SK-N-SH treated with all-trans-retinoic acid at 6 μM for 48 hours (cell line): Measurements from ENCODE around the gene PIEZO1.

Source experiments
- ATAC-seq: fragments of 200-7000 bp; cut with Tn5 transposase; 3 replicates; pipeline ENCODE4 v1.9.1; 2020; ENCODE audit warnings: mild to moderate bottlenecking, moderate library complexity
- ARNTL ChIP-seq: fragments of 450-650 bp; formaldehyde crosslinking; IDR thresholded peaks from 2 replicates; pipeline ENCODE4 v1.5.0; 2020; ENCODE audit warnings: low read depth, mild to moderate bottlenecking, moderate library complexity, borderline replicate concordance
- CSDC2 ChIP-seq: fragments of 250-450 bp; sonication (Bioruptor Pico); IDR thresholded peaks from 2 replicates; pipeline ENCODE4 v1.5.0; 2020; ENCODE audit warnings: mild to moderate bottlenecking, moderate library complexity
- ESRRG ChIP-seq: fragments of 250-450 bp; sonication (Bioruptor Pico); IDR thresholded peaks from 2 replicates; pipeline ENCODE4 v1.6.1; 2021; ENCODE audit warnings: mild to moderate bottlenecking
- GLIS3 ChIP-seq: fragments of 250-450 bp; sonication (Bioruptor Pico); IDR thresholded peaks from 2 replicates; pipeline ENCODE4 v1.5.0; 2020; ENCODE audit warnings: mild to moderate bottlenecking, moderate library complexity
- ISL1 ChIP-seq: fragments of 250-450 bp; sonication (Bioruptor Pico); IDR thresholded peaks from 2 replicates; pipeline ENCODE4 v2.1.2; 2022; ENCODE audit warnings: mild to moderate bottlenecking, moderate library complexity
- PPARA ChIP-seq: fragments of 250-450 bp; sonication (Bioruptor Pico); IDR thresholded peaks from 2 replicates; pipeline ENCODE4 v1.5.0; 2020; ENCODE audit warnings: mild to moderate bottlenecking, borderline replicate concordance
- SNAI2 ChIP-seq: fragments of 250-450 bp; sonication (Bioruptor Pico); IDR thresholded peaks from 2 replicates; pipeline ENCODE4 v1.5.0; 2020; ENCODE audit warnings: mild to moderate bottlenecking, moderate library complexity
- TCF4 ChIP-seq: fragments of 250-450 bp; sonication (Bioruptor Pico); IDR thresholded peaks from 2 replicates; pipeline ENCODE4 v1.8.0; 2021; ENCODE audit warnings: mild to moderate bottlenecking, moderate library complexity, borderline replicate concordance
- TOX ChIP-seq: fragments of 250-450 bp; sonication (Bioruptor Pico); IDR thresholded peaks from 2 replicates; pipeline ENCODE4 v1.8.0; 2021; ENCODE audit warnings: mild to moderate bottlenecking, moderate library complexity, borderline replicate concordance
- ZFP3 ChIP-seq: fragments of 250-450 bp; sonication (Bioruptor Pico); IDR thresholded peaks from 2 replicates; pipeline ENCODE4 v1.5.0; 2020; ENCODE audit warnings: mild to moderate bottlenecking, moderate library complexity
- ZFP30 ChIP-seq: fragments of 450-650 bp; formaldehyde crosslinking; IDR thresholded peaks from 2 replicates; pipeline ENCODE4 v1.5.0; 2022; ENCODE audit warnings: mild to moderate bottlenecking, moderate library complexity
- ZNF565 ChIP-seq: fragments of 450-650 bp; formaldehyde crosslinking; conservative IDR thresholded peaks from 2 replicates; pipeline ENCODE4 v1.5.0; 2020; ENCODE audit warnings: low read depth, mild to moderate bottlenecking, moderate library complexity
- ZNF8 ChIP-seq: fragments of 450-650 bp; formaldehyde crosslinking; IDR thresholded peaks from 2 replicates; pipeline ENCODE4 v1.5.0; 2020; ENCODE audit warnings: mild to moderate bottlenecking, moderate library complexity
- TF ChIP-seq, protein P1 (sequence below): fragments of 250-450 bp; sonication (Bioruptor Pico); IDR thresholded peaks from 2 replicates; pipeline ENCODE4 v1.5.1; 2021; ENCODE audit warnings: mild to moderate bottlenecking, moderate library complexity
- TF ChIP-seq, protein P2 (sequence below): fragments of 250-450 bp; sonication (Bioruptor Pico); IDR thresholded peaks from 2 replicates; pipeline ENCODE4 v1.5.1; 2020; ENCODE audit warnings: low read depth, mild to moderate bottlenecking, moderate library complexity
- TF ChIP-seq, protein P3 (sequence below): fragments of 250-450 bp; sonication (Bioruptor Pico); IDR thresholded peaks from 2 replicates; pipeline ENCODE4 v1.8.0; 2021; ENCODE audit warnings: low read depth, mild to moderate bottlenecking, moderate library complexity, borderline replicate concordance
- TF ChIP-seq, protein P4 (sequence below): fragments of 250-450 bp; sonication (Bioruptor Pico); IDR thresholded peaks from 2 replicates; pipeline ENCODE4 v1.5.0; 2020; ENCODE audit warnings: mild to moderate bottlenecking, moderate library complexity
- TF ChIP-seq, protein P5 (sequence below): fragments of 250-450 bp; sonication (Bioruptor Pico); IDR thresholded peaks from 2 replicates; pipeline ENCODE4 v1.8.0; 2020; ENCODE audit warnings: mild to moderate bottlenecking, moderate library complexity, borderline replicate concordance

Gene PIEZO1

DNA sequence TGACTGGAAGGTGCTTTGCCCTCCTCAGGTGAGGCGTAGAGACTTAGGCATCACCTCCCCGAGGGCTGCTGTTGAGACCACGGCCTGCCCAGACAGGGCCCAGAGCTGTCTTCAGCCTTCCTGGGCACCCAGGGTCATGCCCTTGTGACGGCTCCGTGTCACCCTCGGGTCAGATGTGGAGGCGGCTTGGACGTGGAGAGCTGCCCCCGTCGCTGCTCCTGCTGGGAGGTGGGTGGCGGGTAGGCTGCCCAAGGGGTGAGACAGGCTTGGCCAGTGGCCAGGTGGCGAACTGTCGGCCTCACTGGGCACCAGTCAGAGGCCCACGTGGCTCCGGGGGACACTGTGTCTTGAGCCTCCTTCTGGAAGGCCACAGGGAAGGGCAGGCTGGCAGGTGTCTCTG, 89.8 kb downstream of the PIEZO1 start:
- TF ChIP-seq ESRRG (CRISPR knock-in tag) (no peak), PPARA (CRISPR knock-in tag) (no peak), SNAI2 (no peak), ZFP30 (no peak), ZNF8 (CRISPR knock-in tag) (no peak), GLIS3 (CRISPR knock-in tag) (no peak), ZNF565 (no peak)
- TF ChIP-seq, protein P1, sequence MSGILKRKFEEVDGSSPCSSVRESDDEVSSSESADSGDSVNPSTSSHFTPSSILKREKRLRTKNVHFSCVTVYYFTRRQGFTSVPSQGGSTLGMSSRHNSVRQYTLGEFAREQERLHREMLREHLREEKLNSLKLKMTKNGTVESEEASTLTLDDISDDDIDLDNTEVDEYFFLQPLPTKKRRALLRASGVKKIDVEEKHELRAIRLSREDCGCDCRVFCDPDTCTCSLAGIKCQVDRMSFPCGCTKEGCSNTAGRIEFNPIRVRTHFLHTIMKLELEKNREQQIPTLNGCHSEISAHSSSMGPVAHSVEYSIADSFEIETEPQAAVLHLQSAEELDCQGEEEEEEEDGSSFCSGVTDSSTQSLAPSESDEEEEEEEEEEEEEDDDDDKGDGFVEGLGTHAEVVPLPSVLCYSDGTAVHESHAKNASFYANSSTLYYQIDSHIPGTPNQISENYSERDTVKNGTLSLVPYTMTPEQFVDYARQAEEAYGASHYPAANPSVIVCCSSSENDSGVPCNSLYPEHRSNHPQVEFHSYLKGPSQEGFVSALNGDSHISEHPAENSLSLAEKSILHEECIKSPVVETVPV (CRISPR knock-in tag) = no peak
- TF ChIP-seq, protein P2, sequence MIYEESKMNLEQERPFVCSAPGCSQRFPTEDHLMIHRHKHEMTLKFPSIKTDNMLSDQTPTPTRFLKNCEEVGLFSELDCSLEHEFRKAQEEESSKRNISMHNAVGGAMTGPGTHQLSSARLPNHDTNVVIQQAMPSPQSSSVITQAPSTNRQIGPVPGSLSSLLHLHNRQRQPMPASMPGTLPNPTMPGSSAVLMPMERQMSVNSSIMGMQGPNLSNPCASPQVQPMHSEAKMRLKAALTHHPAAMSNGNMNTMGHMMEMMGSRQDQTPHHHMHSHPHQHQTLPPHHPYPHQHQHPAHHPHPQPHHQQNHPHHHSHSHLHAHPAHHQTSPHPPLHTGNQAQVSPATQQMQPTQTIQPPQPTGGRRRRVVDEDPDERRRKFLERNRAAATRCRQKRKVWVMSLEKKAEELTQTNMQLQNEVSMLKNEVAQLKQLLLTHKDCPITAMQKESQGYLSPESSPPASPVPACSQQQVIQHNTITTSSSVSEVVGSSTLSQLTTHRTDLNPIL (CRISPR knock-in tag) = no peak
- TF ChIP-seq, protein P3, sequence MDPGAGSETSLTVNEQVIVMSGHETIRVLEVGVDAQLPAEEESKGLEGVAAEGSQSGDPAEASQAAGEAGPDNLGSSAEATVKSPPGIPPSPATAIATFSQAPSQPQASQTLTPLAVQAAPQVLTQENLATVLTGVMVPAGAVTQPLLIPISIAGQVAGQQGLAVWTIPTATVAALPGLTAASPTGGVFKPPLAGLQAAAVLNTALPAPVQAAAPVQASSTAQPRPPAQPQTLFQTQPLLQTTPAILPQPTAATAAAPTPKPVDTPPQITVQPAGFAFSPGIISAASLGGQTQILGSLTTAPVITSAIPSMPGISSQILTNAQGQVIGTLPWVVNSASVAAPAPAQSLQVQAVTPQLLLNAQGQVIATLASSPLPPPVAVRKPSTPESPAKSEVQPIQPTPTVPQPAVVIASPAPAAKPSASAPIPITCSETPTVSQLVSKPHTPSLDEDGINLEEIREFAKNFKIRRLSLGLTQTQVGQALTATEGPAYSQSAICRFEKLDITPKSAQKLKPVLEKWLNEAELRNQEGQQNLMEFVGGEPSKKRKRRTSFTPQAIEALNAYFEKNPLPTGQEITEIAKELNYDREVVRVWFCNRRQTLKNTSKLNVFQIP (CRISPR knock-in tag) = no peak
- TF ChIP-seq, protein P4, sequence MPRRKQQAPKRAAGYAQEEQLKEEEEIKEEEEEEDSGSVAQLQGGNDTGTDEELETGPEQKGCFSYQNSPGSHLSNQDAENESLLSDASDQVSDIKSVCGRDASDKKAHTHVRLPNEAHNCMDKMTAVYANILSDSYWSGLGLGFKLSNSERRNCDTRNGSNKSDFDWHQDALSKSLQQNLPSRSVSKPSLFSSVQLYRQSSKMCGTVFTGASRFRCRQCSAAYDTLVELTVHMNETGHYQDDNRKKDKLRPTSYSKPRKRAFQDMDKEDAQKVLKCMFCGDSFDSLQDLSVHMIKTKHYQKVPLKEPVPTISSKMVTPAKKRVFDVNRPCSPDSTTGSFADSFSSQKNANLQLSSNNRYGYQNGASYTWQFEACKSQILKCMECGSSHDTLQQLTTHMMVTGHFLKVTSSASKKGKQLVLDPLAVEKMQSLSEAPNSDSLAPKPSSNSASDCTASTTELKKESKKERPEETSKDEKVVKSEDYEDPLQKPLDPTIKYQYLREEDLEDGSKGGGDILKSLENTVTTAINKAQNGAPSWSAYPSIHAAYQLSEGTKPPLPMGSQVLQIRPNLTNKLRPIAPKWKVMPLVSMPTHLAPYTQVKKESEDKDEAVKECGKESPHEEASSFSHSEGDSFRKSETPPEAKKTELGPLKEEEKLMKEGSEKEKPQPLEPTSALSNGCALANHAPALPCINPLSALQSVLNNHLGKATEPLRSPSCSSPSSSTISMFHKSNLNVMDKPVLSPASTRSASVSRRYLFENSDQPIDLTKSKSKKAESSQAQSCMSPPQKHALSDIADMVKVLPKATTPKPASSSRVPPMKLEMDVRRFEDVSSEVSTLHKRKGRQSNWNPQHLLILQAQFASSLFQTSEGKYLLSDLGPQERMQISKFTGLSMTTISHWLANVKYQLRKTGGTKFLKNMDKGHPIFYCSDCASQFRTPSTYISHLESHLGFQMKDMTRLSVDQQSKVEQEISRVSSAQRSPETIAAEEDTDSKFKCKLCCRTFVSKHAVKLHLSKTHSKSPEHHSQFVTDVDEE (CRISPR knock-in tag) = no peak
- ATAC-seq = no peak

DNA sequence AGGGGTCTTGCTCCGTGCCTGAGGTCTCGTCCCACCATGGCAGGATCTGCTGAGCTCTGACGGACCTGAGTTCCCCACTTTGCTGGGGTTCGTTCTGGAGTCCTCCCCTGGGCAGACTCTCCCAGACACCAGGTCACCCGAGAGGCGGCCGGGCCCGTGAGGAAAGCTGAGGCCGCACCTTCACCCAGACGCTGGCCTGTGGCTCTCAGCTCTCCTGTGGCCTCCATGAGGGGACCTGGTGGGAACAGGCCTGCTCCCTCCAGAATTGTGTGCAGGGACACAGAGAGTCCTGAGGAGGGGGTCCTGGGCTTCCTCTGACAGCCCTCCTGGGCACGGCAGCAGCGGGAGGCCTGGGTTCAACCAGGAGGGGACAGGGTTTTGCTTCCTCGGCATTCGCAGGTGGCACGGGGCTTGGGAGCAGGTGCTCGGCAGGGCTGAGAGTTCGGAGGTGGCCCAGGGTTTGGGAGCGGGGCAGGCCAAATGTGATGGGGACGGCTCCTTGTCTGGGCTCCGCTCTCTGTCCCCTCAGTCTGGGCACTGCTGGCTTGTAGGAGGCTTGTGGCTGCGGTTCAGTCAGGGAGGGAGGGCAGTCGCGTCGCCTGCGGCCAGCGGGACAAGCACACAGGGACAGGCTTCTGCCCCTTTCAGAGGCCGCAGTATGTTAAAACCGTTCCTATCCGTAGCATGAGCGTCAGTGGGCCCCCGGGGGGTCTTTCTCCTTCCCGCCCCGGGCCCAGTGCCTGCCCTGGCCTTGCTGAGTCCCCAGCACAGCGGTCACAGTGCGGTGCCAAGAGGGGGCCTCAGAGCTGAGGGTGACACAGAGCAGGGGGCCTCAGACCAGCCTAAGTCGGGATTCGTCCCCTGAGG, 90.6 kb downstream of the PIEZO1 start:
- no peak for ATAC-seq
- no peak for TF ChIP-seq ZFP3 (CRISPR knock-in tag)
- TF ChIP-seq CSDC2 = no peak
- TF ChIP-seq TCF4 (CRISPR knock-in tag) = no peak
- TF ChIP-seq SNAI2 = no peak
- TF ChIP-seq ZNF8 (CRISPR knock-in tag) = no peak
- no peak for TF ChIP-seq PPARA (CRISPR knock-in tag)
- TF ChIP-seq, protein P1 (CRISPR knock-in tag) = no peak
- TF ChIP-seq ISL1 = no peak
- TF ChIP-seq, protein P3 (CRISPR knock-in tag) = no peak
- TF ChIP-seq, protein P5, sequence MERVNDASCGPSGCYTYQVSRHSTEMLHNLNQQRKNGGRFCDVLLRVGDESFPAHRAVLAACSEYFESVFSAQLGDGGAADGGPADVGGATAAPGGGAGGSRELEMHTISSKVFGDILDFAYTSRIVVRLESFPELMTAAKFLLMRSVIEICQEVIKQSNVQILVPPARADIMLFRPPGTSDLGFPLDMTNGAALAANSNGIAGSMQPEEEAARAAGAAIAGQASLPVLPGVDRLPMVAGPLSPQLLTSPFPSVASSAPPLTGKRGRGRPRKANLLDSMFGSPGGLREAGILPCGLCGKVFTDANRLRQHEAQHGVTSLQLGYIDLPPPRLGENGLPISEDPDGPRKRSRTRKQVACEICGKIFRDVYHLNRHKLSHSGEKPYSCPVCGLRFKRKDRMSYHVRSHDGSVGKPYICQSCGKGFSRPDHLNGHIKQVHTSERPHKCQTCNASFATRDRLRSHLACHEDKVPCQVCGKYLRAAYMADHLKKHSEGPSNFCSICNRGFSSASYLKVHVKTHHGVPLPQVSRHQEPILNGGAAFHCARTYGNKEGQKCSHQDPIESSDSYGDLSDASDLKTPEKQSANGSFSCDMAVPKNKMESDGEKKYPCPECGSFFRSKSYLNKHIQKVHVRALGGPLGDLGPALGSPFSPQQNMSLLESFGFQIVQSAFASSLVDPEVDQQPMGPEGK = no peak
- no peak for TF ChIP-seq TOX (CRISPR knock-in tag)
- TF ChIP-seq ZNF565 = no peak
- TF ChIP-seq ARNTL (CRISPR knock-in tag) = no peak
